HG03520 (cell line): ENCODE measurements around the gene SGPL1.

Source experiments
- ATAC-seq: cut with Tn5 transposase; IDR thresholded peaks from one replicate; pipeline ENCODE4 v1.9.1; 2021; ENCODE audit warnings: mild to moderate bottlenecking, moderate library complexity; ENCODE audit not compliant: unreplicated experiment

Gene SGPL1

DNA sequence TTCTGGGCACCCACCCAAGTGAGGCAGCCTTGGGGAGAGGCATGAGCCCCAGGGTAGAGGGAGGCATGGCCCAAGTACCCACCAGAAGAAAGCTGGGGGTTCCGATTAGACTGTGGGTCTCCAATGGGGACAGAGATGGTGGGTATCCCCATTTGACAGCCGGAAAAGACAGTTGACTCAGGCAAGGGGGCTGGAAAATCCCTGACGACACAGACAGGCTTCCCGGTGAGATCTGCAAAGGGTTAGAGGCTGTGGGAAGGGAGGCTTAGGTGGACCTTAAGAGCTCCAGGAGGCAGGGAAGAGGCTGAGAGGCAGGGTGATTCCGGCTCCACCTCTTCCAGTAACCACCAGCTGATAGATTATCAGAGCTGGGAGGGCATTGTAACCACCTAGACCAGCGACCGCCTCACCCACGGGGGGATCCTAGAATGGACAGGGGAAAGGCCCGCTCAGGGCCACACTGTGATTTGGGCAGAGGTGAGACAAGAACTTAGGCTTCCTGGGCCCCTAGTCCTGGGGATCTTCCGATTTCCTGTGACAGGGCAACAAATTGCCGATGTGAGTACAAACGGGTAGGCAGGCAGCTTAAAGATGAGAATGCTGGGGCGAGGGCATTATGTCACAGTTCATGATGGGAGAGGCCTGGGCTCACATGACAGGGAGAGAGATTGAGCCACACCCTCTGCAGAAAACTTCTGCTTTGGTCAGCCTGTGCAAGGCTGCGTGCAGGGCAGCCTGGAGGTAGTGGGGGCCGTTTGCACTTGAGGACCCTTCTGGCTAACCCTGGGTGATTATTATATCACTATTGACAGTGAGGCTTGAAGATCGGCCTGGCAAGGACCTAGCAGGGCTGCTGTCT, 36.0 kb upstream of the SGPL1 start:
- ATAC-seq = no peak

DNA sequence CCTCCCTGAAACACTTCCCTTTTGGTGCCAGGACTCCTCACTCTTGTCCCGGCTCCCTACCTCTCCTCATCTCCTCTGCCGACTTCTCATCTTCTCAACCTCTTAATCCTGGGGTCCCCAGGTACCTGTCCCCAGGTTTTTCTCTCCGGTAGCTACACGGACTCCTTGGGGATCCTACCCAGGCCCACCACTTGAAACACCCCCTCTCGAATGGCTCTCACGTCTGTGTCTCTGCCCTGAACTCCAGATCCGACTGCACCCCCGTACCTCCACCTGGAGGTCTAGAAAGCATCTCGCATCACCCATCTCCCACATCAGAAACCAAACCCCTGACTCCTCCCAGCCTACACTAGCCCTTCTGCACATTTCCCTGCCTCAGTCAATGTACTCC, 35.4 kb upstream of the SGPL1 start:
- ATAC-seq = no peak

DNA sequence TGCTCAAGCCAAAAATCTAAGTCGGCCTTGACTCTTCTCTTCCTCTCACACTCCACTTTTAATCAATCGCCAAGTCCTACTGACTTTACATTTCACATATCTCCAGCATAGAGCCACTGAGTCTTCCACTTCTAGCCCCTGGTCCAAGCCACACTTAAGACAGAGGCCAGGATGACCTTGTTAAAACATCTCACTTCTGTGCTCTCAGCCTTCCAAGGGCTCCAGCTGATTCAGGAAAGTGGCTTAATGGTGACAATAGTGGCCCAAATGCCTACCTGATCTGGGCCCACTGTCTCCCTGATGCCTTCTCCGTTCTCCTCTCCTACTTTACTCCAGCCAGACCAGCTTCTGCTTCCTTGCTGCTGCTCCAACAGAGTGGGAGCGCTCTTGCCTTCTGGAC, 35.0 kb upstream of the SGPL1 start:
- no peak for ATAC-seq

DNA sequence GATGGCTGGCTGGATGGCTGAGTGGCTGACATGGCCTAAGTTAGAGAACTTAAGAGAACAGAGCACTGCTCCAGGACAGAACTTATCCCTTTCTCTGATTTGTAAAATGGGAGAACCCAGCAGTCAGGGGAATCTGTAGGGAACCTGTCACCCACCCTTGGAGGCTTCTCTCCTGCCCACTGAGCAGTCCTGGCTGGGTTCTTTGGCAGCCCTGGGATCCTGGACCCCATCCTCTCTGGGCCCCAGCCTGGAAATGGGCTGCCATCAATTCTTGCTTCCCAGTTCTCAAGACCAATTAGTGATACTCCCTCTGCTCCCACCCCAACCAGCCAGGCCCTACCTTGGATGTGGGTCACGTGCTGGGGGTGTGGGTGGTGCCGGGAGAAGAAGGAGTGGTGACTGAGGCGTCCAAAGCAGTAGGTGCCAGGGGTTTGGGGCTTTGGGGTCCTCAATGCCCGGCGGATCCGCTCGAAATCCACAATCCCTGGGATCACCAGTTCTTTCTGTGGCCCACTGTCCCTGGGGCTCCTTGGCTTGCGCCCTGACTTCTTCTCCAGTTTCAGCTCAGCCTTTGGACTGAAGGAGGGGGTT, 34.2 kb upstream of the SGPL1 start:
- ATAC-seq = no peak

DNA sequence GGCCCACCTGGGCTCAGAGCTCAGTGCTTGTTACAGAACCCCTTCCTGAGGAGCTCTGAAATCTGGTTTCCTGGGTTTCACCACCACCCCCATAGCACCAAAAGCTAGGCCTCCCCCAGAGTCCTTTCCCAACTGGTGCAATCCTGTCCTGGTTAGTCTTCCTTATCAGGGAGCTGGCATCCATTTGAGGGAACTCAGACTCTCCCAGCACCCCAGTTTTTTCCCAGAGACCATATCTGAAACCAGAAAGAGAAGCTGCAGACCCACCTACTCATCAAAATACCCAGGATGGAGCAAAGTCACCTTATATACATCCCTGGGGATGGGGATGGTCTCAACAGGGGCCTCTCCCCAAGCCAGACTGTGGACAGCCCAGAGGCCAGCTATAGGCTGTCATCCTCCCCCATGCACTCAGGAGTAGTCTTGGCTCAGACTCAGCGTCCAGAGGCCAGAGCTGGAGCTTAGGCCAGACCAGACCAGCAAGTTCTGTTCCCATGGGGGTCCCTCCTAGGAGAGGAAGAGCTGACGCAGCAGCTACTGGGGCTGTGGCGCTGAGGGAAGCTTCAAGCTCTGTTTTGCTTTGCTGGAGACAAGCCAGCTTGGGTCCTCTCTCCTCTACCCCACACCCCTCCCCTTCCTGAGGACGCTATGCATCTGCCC, 33.5 kb upstream of the SGPL1 start:
- ATAC-seq = no peak

DNA sequence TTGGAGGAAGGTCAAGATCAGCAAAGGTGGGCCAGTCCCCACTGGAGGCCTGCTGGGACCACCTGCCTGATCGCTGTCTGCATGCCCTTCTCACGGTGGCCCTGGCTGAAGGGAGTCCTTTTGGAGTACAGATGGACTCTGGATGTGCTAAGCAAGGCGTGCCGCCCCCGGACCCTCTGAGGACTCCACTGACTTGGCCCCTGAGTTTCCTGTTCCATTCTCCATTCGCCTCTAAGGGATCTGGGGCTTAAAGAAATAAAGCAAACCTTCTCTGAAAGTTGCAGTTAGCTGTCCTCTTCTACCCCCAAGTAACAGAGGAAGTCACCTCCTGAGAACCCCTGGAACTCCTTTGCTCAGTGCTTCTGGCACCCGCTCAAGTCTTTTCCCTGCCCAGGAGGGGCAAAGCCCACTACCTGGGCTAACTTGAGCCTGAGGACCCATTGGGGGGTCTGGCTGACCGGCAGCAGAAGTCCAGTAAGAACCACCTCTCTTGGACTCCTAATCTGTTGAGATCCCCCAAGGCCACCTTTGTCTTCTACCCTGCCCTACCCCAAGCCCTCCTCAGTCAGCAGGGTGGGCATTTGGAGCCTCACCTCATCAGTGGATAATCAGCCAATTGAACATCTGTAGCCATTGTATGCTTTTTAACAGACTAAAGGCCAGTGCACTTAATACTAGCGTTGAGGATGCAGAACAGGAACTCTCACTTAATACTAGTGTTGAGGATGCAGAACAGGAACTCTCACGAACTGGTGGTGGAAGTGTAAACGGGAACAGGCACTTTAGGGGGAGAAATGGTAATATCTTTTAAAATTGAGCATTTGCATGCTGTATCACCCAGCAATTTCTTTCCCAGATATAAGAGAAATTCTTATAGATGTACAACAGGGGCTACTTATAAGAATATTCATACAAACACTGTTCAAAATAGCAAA, 32.7 kb upstream of the SGPL1 start:
- ATAC-seq = no peak

DNA sequence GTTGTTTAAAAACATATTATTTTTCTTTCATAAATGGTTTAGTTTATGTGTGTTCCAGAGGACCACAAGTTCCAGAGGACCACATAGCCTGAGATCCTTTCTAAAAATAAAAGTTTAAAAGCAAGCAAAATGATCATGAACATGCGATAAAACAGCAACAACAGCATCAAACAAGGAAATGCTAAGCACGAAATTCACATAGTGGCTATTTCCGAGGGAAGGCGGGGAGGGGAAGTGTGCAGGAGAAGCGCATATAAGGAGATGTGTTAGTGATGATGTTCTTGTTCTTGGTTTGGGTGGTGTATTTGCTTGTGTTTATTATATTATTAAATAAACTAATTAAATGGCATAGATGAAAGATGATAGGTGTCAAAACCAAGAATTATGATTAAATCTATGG, 31.7 kb upstream of the SGPL1 start:
- ATAC-seq = no peak

DNA sequence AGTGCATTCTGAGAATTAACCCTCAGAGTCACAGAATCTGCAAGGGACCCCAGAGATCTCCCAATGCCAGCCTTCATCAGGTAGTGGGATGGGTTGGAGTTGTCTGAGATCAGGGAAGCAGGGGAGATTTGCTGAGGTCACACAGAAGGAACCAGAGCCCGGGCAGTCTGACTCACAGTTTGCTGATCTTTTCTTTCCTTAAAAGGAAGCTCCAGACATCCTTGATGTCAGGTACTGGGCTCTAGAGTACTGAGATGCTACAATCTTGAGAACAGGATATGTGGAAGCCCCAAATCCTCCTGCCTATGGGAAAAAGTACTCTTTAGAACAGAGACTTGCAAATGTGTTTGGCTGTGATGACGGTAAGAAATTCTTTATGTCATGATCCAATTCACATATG, 31.3 kb upstream of the SGPL1 start:
- no peak for ATAC-seq

DNA sequence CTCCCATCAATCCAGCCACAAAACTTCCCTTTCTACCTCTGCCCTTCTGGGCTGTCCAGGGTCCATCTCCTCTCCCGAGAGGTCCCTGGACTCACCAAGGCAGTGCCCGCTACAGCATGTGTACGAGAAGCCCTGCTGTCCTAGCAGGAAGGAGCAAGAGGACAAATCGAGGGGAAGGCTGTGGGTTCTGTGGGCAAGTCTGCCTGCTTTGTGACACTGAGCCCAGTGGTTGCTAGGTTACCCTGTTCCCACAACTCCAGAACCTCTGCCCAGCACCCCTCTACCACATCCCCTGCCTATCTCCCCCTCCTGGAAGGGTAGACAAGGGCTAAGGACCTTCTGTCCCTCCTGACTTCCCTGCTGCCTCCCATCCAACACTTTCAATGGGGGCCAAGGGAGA, 30.6 kb upstream of the SGPL1 start, which contains the start of gene TBATA:
Gene TBATA (minus strand): TSS at position 188 of the 400 bp plus-strand sequence. CDS start 1,998 bp downstream, outside the sequence.
- no peak for ATAC-seq

DNA sequence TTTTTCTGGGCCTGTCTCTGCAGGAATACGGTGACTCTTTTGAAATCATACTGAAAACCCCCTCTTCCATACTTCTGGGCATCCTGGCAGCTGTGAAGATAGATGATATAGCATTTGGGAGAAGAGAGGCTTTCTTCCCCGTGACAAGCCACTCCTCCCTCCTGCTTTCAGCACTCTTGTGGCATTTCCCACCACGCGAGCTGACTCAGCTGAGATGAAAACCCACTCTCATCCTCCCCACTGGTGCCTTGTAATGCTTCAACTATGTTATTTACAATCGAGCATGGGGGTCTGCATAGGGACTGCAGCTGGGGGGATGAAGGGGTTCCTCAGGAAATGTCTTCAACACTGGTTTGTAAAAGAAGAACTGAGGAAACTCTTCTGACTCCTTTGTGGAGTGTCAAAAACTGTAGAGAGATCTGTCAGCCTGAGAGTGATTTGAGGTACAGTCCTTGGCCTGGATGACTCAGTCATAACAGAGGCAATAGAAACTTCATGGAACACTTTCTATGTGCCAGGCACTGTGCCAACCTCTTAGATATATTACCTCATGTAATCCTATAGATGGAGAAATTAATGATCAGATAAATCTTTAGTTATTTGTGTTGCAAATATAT, 28.8 kb upstream of the SGPL1 start:
- no peak for ATAC-seq

DNA sequence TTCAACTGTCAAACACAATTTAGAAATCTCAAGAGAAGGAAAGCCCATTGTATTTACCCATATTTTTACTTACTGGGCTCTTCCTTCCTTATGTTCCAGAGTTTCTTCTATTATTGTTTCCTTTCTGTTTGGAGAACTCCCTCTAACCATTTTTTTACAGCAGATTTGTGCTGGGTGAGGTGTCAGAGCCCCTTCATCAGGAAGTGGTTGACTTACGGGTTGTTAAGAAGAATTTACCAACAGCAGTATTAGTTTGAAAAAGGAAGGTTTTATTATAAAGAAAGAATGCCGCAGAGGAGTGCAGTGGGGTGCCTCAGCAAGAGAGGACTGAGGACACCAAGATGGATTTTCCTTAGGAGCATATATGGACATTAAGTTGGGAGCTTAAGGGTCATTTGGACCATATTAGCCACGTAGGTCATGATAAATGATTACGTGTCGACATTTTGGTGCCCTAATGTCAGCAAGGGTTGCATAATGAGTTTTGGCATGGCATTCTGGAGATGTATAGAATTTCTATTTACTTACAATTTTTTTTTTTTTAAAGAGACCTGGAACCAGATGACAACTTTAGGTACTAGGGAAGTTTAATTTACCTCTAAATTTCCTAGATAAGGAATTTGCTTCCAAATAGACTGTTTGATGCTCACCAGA, 24.2 kb upstream of the SGPL1 start:
- no peak for ATAC-seq

DNA sequence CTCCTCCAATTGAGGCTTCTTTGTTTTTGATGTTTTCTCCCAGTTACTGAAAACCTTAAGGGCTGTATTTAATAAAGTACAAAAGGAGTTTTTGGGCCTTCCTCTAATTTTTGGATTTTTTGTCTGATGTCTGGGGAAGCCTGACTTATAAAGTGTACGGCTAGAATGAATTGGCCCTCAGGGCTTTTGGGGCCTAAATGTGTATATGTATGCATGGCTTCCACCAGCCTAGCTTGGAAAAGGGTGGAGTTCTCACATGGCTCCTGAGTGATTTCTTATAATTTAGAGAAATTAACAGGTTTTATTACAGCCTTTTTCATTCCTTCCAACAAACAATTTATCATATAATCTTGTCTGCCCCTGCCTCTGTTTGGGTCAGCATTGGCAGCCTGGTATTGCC, 20.1 kb upstream of the SGPL1 start:
- no peak for ATAC-seq

DNA sequence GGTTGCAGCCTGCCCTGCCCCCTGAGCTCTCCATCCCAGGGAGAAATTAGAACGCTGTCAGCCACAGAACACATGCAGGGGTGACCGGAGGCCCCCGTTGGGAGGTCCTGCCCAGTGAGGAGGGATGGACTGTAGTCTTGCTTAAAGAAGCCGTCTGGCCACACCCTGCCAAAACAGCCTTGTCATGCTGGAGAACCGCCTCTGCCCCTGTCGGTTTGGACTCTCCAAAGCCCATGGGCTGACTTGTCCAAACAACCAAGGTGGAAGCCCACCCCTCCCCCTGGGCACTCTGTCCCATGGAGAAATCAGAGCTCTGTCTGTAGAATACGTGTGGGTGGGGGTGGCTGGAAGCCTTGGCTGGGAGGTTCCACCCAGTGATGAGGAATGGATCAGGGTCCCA, 17.9 kb upstream of the SGPL1 start:
- ATAC-seq = no peak

DNA sequence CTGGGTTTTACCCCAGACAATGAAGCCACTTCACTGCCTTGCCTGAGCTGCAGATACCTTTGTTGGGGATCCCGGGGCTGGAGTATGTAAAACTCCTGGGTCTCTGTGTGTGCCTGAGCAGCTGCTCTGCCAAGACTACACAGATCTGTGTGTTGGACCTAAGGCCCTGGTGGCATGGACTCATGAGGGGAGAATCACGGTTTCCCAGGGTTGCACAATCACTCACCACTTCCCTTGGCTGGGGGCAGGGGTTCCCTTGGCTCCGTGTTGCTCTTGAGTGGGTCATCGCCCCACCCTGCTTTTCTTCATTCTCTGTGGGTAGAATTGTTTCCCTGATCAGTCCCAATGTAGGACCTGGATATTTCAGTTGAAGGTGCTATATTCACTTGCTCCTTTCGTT, 16.6 kb upstream of the SGPL1 start:
- no peak for ATAC-seq

DNA sequence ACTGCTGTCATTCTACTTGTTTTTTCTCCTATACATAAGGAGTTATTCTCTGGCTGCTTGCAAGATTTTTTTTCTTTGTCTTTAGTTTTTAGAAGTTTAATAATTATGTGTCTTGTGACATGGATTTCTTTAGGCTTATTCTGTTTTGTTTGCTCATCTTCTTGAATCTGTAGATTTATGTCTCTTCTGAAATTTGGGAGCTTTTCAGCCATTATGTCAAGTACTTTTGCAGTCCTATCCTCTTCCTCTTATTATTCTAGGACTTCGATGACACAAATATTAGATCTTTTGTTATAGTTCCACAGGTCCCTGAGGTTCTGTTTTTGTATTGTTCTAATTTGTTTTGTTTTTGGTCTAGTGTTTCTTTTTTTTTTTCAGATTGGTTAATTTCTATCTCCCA, 13.9 kb upstream of the SGPL1 start:
- no peak for ATAC-seq

DNA sequence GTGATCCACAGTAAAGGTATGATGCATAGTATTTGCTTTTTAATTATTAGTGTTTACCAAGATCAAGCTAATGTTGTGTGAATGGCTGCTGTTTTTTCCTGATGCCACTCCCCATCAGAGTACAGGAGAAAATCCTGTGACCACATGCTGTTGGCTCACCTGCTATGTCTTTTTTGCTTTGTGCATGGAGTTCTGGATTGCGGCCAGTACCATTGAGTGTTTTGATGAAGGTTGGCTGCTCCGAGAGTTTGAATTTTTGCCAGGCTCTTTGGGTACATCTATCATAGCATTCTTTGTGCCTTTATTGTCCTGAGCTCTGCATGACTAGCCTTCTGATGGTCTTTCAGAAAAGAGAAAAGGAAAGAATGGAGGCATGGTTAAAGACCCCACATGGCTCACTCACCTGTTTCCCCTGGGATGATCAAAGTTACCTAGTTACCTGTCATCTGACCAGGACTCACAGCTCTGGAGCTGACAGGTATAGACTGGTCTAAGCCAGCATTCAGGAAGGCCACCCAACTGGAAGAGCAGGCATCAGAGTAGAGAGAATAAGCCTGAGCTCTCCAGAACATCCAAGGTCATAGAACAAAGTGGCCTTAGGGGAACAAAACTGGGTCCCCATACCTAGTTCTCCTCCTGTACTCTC, 11.8 kb upstream of the SGPL1 start:
- ATAC-seq = no peak

DNA sequence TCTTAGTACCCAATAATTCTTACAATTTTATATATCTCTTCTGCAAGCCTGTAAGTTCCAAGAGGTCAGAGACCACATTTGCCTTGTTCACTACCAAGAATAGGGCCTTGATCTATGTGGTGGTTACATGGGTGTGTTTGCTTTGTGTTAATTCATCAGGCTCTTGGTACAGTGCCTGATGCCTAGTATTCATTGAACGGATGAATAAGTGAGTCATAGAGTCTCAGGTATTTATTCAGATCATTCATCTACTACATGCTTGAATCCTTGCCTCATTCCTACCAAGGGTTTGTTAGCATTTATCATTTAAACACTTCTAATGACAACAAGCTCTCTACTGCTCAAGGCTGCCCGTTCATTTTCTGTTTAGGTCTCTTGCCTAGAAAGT, 11.3 kb upstream of the SGPL1 start:
- no peak for ATAC-seq

DNA sequence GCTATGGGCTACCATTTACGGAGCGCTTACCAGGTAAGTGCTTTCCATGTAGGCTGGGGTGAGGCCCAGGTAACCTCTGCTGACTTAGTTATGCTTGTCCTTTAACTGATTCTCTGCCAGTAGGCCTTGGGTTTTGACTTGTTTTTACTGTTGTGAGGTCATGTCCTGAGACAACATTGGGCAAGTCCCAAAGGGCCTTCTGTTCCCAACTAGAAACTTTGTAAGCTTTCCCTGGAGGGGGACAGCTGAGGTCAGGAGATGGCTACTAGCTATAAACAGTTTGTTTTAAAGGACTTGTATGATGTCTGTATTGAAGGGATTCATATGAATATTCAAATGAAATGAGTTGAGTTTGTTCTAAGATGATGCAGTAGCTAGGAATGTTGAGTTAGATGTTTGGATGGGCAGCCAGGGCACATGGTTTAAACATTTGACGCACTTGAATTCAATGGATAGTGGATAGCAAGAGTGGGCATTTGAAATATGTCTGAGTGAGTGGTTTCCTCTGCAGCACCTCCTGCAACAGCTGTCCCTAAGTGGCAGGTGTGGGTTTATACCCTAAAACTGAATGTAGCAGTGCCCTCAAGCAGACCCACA, 10.0 kb upstream of the SGPL1 start:
- ATAC-seq = no peak

DNA sequence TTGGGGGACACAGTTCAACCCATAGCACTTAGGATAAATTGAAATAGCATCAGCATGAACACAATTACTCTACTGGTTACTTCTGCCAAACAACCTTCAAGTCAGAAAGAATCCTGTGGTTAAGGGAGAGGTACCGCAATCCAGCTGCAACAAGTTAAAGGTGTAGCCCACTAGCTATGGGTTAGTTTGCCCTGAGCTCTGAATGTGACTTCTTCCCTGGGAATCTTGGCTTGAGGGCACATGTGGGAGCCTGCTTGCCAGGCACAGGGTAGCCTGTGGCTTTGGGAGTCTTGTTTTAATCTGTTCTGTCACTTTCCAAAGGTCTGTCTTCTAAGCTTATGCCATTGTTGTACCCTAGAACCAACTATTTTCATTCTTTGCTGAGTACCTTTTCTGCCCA, 8.9 kb upstream of the SGPL1 start:
- no peak for ATAC-seq
